ENCODE measurements around the gene TMEM59.

- no peak for TF ChIP-seq EZH2 (IDR thresholded peaks at IDR 0.05; ENCODE audit: borderline replicate concordance, low read depth, low read length, severe bottlenecking)
- TF ChIP-seq CTCF (IDR thresholded peaks at IDR 0.05; ENCODE audit: borderline replicate concordance, extremely low read depth, low read length, poor library complexity, severe bottlenecking), result no peak
Measured at GRCh38 chr1:54096877-54097240, 43.9 kb upstream of the TMEM59 start.
